Measurements from ENCODE around the gene TBC1D22A.

DNA sequence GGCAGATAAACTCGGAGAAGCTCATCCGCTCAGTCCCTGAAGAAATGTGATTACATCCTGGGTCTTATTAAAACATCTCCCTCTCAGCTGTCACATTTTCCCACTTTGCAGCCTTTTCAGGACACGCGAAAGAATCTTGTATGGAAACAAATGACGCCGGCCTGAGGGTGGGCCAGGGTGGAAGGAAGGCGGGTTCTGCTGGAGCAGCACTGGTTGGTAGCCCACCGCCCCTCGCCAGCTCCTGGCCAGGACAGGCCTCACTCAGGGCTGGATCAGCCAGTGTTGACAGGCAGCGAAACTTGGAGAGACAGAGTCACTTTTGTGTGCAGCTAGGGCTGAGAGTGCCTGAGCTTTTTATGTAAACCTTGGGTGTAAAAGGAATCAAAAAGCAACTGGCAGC, 371.8 kb downstream of the TBC1D22A start:
- TF ChIP-seq GATAD2B (IDR thresholded peaks at IDR 0.05; ENCODE audit: borderline replicate concordance) (no peak), CBFB (CRISPR knock-in tag; IDR thresholded peaks at IDR 0.05) (no peak), POLR2G (IDR thresholded peaks at IDR 0.05; ENCODE audit: low read depth, low read length) (no peak), XRCC5 (IDR thresholded peaks at IDR 0.05; ENCODE audit: low read depth, low read length) (no peak), MAFF (IDR thresholded peaks at IDR 0.05; ENCODE audit: low read length) (no peak), SREBF2 (CRISPR knock-in tag; IDR thresholded peaks at IDR 0.05) (no peak), SRF (CRISPR knock-in tag; IDR thresholded peaks at IDR 0.05) (no peak), SIN3A (IDR thresholded peaks at IDR 0.05; ENCODE audit: borderline replicate concordance in 2 of 2, control insufficient read depth in 1 of 2, low read depth in 2 of 2, low read length in 2 of 2) (no peak), XRCC3 (IDR thresholded peaks at IDR 0.05) (no peak), ZNF124 (CRISPR knock-in tag; IDR thresholded peaks at IDR 0.05) (no peak), MEF2A (IDR thresholded peaks at IDR 0.05; ENCODE audit: control insufficient read depth, low read depth, low read length) (no peak)
- TF ChIP-seq, protein P1, sequence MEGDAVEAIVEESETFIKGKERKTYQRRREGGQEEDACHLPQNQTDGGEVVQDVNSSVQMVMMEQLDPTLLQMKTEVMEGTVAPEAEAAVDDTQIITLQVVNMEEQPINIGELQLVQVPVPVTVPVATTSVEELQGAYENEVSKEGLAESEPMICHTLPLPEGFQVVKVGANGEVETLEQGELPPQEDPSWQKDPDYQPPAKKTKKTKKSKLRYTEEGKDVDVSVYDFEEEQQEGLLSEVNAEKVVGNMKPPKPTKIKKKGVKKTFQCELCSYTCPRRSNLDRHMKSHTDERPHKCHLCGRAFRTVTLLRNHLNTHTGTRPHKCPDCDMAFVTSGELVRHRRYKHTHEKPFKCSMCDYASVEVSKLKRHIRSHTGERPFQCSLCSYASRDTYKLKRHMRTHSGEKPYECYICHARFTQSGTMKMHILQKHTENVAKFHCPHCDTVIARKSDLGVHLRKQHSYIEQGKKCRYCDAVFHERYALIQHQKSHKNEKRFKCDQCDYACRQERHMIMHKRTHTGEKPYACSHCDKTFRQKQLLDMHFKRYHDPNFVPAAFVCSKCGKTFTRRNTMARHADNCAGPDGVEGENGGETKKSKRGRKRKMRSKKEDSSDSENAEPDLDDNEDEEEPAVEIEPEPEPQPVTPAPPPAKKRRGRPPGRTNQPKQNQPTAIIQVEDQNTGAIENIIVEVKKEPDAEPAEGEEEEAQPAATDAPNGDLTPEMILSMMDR (IDR thresholded peaks at IDR 0.05 in 2 of 3, conservative IDR thresholded peaks at IDR 0.05 in 1 of 3; ENCODE audit: insufficient read depth in 2 of 3, low read depth in 1 of 3, low read length in 3 of 3): no peak
- TF ChIP-seq, protein P2, sequence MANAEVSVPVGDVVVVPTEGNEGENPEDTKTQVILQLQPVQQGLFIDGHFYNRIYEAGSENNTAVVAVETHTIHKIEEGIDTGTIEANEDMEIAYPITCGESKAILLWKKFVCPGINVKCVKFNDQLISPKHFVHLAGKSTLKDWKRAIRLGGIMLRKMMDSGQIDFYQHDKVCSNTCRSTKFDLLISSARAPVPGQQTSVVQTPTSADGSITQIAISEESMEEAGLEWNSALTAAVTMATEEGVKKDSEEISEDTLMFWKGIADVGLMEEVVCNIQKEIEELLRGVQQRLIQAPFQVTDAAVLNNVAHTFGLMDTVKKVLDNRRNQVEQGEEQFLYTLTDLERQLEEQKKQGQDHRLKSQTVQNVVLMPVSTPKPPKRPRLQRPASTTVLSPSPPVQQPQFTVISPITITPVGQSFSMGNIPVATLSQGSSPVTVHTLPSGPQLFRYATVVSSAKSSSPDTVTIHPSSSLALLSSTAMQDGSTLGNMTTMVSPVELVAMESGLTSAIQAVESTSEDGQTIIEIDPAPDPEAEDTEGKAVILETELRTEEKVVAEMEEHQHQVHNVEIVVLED (CRISPR knock-in tag; IDR thresholded peaks at IDR 0.05): no peak
- TF ChIP-seq, protein P3, sequence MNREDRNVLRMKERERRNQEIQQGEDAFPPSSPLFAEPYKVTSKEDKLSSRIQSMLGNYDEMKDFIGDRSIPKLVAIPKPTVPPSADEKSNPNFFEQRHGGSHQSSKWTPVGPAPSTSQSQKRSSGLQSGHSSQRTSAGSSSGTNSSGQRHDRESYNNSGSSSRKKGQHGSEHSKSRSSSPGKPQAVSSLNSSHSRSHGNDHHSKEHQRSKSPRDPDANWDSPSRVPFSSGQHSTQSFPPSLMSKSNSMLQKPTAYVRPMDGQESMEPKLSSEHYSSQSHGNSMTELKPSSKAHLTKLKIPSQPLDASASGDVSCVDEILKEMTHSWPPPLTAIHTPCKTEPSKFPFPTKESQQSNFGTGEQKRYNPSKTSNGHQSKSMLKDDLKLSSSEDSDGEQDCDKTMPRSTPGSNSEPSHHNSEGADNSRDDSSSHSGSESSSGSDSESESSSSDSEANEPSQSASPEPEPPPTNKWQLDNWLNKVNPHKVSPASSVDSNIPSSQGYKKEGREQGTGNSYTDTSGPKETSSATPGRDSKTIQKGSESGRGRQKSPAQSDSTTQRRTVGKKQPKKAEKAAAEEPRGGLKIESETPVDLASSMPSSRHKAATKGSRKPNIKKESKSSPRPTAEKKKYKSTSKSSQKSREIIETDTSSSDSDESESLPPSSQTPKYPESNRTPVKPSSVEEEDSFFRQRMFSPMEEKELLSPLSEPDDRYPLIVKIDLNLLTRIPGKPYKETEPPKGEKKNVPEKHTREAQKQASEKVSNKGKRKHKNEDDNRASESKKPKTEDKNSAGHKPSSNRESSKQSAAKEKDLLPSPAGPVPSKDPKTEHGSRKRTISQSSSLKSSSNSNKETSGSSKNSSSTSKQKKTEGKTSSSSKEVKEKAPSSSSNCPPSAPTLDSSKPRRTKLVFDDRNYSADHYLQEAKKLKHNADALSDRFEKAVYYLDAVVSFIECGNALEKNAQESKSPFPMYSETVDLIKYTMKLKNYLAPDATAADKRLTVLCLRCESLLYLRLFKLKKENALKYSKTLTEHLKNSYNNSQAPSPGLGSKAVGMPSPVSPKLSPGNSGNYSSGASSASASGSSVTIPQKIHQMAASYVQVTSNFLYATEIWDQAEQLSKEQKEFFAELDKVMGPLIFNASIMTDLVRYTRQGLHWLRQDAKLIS (CRISPR knock-in tag; IDR thresholded peaks at IDR 0.05): no peak

All from K562 (cell line).